IgD-negative memory B cell (primary cell): Measurements from ENCODE around the gene FAH. TPM values are rescaled to one million over a fixed set of nuclear protein-coding genes. Genes with fewer than 3 reads are reported as not detected.

Experiments used
- H3K27ac Mint-ChIP-seq, 3 donors: one replicate each; pipeline ENCODE4 v1.8.0; 2020 to 2022; ENCODE audit warnings: mild to moderate bottlenecking in 3 of 3, mixed read lengths in 3 of 3, moderate library complexity in 1 of 3
- H3K27me3 Mint-ChIP-seq: one replicate; pipeline ENCODE4 v1.8.0; 2021; ENCODE audit warnings: mixed read lengths
- H3K36me3 Mint-ChIP-seq: one replicate; pipeline ENCODE4 v1.8.0; 2020; ENCODE audit warnings: mild to moderate bottlenecking, mixed read lengths
- H3K4me1 Mint-ChIP-seq, 3 donors: one replicate each; pipeline ENCODE4 v1.8.0; 2020 to 2022; ENCODE audit warnings: mixed read lengths in 3 of 3, mild to moderate bottlenecking in 1 of 3
- H3K4me3 Mint-ChIP-seq, 4 donors: one replicate each; pipeline ENCODE4 v1.8.0; 2020 to 2022; ENCODE audit warnings: mild to moderate bottlenecking in 4 of 4, mixed read lengths in 4 of 4, moderate library complexity in 3 of 4
- H3K9me3 Mint-ChIP-seq, 3 donors: one replicate each; pipeline ENCODE4 v1.8.0; 2020 to 2021; ENCODE audit warnings: mixed read lengths in 3 of 3, mild to moderate bottlenecking in 1 of 3
- polyA plus RNA-seq: library from polyadenylated mRNA; unstranded; fragments of 300-500 nt; fragmentation: Illumina TruSeq; gene quantifications from one replicate; pipeline ENCODE4 v1.2.3, GENCODE V29; 2021

The FAH gene
- polyA plus RNA-seq, 1 donor from 2014 or later = 2.5 TPM

DNA sequence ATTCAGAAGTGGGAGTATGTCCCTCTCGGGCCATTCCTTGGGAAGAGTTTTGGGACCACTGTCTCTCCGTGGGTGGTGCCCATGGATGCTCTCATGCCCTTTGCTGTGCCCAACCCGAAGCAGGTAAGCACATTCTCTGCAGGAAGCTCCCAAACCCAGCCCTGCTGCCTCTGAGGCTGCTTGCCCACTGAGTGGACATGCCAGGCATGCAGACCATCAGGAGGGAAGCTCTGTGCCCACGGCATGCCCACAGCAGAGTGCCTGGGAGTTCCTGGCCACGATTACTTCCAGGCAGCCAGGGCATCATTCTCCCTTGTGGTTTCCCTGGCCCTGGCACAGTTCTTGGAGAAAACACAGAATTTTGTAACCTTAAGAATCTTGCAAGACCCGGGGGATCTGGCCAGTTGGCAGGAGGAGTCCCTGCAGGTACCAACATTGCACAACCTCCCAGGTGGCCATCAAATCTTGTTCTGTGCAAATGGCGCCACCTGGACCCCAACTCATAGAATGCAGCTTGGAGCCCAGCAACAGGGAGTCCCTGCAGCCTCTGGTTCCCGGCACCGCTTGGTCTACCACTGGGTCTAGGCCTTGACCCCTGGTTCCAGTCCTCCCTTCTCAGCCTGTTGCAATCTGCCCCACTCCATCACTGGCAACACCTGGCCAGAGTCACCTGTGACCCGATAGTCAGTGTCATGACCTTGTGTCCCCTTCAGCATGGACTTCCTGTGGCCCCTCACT lies 20.4 kb downstream of the FAH start:
- H3K4me3 Mint-ChIP-seq = no peak overlapping the region
- H3K9me3 Mint-ChIP-seq = no peaks in the 10 kb centered on the region
- H3K4me1 Mint-ChIP-seq = peaks cover 0 to 3% (median 0%) of the 10 kb centered on the region in 3 donors
- no peaks in the 10 kb centered on the region for H3K27me3 Mint-ChIP-seq
- H3K36me3 Mint-ChIP-seq = peaks cover 6% of the 10 kb centered on the region
- no peak overlapping the region for H3K27ac Mint-ChIP-seq

GRCh38 chr15:80174017-80174746 lies 21.4 kb downstream of the FAH start:
- Mint-ChIP-seq H3K27ac (no peak overlapping the region), H3K27me3 (no peaks in the 10 kb centered on the region), H3K36me3 (peaks cover 6% of the 10 kb centered on the region), H3K4me1 (peaks cover 0 to 3% (median 0%) of the 10 kb centered on the region in 3 donors), H3K9me3 (no peaks in the 10 kb centered on the region), H3K4me3 (no peak overlapping the region)

DNA sequence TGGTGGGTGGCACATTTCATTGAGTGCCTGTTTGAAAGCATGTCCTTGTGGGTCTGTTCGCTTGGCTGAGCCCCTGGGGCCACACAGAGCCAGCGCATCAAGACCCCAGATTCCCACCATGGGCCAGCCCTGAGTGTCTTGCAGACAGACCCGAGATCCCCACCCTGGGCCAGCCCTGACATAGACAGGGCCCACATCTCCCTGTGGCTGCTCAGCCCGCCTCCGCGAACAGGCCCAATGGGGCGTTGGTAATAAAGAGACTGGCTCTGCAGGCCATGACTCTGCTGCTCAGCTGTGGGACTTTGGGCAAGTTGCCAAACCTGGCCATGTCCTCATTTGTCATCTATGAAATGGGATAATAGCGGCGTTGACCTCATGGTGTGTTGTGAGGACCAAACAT lies 22.6 kb downstream of the FAH start:
- Mint-ChIP-seq H3K4me3 (no peak overlapping the region), H3K27ac (no peak overlapping the region), H3K27me3 (no peaks in the 10 kb centered on the region), H3K9me3 (no peaks in the 10 kb centered on the region), H3K36me3 (peaks cover 6% of the 10 kb centered on the region), H3K4me1 (peaks cover 0 to 3% (median 0%) of the 10 kb centered on the region in 3 donors)

- peaks cover 6% of the 10 kb centered on the region for H3K36me3 Mint-ChIP-seq
- H3K27me3 Mint-ChIP-seq = no peaks in the 10 kb centered on the region
- H3K4me1 Mint-ChIP-seq = peaks cover 0 to 3% (median 0%) of the 10 kb centered on the region in 3 donors
- H3K4me3 Mint-ChIP-seq = no peak overlapping the region
- no peaks in the 10 kb centered on the region for H3K9me3 Mint-ChIP-seq
- H3K27ac Mint-ChIP-seq = no peak overlapping the region
Observed at GRCh38 chr15:80176443-80176842, 23.6 kb downstream of the FAH start.

- Mint-ChIP-seq H3K9me3 (no peaks in the 10 kb centered on the region), H3K36me3 (peaks cover 6% of the 10 kb centered on the region), H3K27me3 (no peaks in the 10 kb centered on the region), H3K4me1 (peaks cover 0 to 3% (median 0%) of the 10 kb centered on the region in 3 donors), H3K4me3 (no peak overlapping the region), H3K27ac (no peak overlapping the region)
Observed at GRCh38 chr15:80177156-80177555, 24.4 kb downstream of the FAH start.

- peaks cover 6% of the 10 kb centered on the region for H3K36me3 Mint-ChIP-seq
- H3K27ac Mint-ChIP-seq = no peak overlapping the region
- H3K4me3 Mint-ChIP-seq = no peak overlapping the region
- H3K27me3 Mint-ChIP-seq = no peaks in the 10 kb centered on the region
- H3K9me3 Mint-ChIP-seq = no peaks in the 10 kb centered on the region
- H3K4me1 Mint-ChIP-seq = no peaks in the 10 kb centered on the region
Observed at GRCh38 chr15:80179025-80179759, 26.4 kb downstream of the FAH start.

DNA sequence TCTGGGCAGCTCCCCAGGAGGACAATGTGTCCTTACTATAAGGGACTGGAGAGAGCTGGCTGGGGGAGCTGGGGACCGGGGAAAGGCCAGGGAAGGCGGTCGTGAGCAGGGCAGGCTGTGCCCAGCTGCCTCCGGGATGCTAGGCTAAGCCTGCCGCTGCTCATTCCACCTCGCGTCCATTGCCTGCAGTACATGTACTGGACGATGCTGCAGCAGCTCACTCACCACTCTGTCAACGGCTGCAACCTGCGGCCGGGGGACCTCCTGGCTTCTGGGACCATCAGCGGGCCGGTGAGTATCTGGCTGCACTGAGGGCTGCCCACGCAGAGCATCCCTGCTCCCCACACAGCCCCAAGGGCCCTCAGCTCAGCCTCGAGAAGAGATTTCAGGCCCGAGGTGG lies 27.1 kb downstream of the FAH start:
- H3K36me3 Mint-ChIP-seq = peaks cover 6% of the 10 kb centered on the region
- no peak overlapping the region for H3K4me3 Mint-ChIP-seq
- H3K27ac Mint-ChIP-seq = no peak overlapping the region
- no peaks in the 10 kb centered on the region for H3K4me1 Mint-ChIP-seq
- no peaks in the 10 kb centered on the region for H3K9me3 Mint-ChIP-seq
- no peaks in the 10 kb centered on the region for H3K27me3 Mint-ChIP-seq

- Mint-ChIP-seq H3K9me3 (peaks cover 0 to 3% (median 0%) of the 10 kb centered on the region in 3 donors), H3K27ac (no peak overlapping the region), H3K4me1 (no peaks in the 10 kb centered on the region), H3K36me3 (peaks cover 9% of the 10 kb centered on the region), H3K4me3 (no peak overlapping the region), H3K27me3 (no peaks in the 10 kb centered on the region)
Observed at GRCh38 chr15:80180468-80180867, 27.7 kb downstream of the FAH start.

GRCh38 chr15:80180986-80181385 lies 28.2 kb downstream of the FAH start:
- H3K4me1 Mint-ChIP-seq = no peaks in the 10 kb centered on the region
- H3K27me3 Mint-ChIP-seq = no peaks in the 10 kb centered on the region
- H3K9me3 Mint-ChIP-seq = peaks cover 0 to 3% (median 0%) of the 10 kb centered on the region in 3 donors
- peaks cover 8% of the 10 kb centered on the region for H3K36me3 Mint-ChIP-seq
- no peak overlapping the region for H3K4me3 Mint-ChIP-seq
- no peak overlapping the region for H3K27ac Mint-ChIP-seq

- Mint-ChIP-seq H3K4me1 (no peaks in the 10 kb centered on the region), H3K27me3 (no peaks in the 10 kb centered on the region), H3K4me3 (no peak overlapping the region), H3K9me3 (peaks cover 0 to 3% (median 0%) of the 10 kb centered on the region in 3 donors), H3K27ac (no peak overlapping the region), H3K36me3 (peaks cover 12% of the 10 kb centered on the region)
Observed at GRCh38 chr15:80182611-80183261, 29.9 kb downstream of the FAH start.

- Mint-ChIP-seq H3K9me3 (peaks cover 0 to 3% (median 0%) of the 10 kb centered on the region in 3 donors), H3K4me3 (no peak overlapping the region), H3K4me1 (no peaks in the 10 kb centered on the region), H3K27me3 (no peaks in the 10 kb centered on the region), H3K36me3 (peaks cover 10% of the 10 kb centered on the region), H3K27ac (no peak overlapping the region)
Observed at GRCh38 chr15:80183306-80183705, 30.5 kb downstream of the FAH start.

DNA sequence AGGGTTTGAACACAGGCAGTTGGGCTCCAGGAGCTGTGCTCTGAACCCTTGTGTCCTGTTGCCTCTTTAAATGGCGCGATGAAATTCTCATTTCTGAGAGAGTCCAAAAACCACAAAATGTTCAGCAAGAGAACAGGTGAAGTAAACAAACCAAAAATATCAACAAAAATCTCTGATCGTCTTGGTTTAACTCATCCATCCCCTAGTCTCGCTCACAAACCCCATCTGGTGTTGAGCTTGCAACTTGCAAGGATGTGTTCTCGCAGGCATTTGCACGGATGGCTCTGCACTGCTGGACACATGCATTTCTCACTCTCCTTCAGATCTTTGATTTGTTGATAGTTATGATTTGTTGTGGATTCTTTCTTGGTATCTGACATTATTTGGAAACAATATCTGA lies 31.1 kb downstream of the FAH start:
- no peaks in the 10 kb centered on the region for H3K4me1 Mint-ChIP-seq
- no peaks in the 10 kb centered on the region for H3K27me3 Mint-ChIP-seq
- H3K4me3 Mint-ChIP-seq = no peak overlapping the region
- peaks cover 0 to 3% (median 0%) of the 10 kb centered on the region in 3 donors for H3K9me3 Mint-ChIP-seq
- H3K27ac Mint-ChIP-seq = no peak overlapping the region
- H3K36me3 Mint-ChIP-seq = peaks cover 10% of the 10 kb centered on the region

DNA sequence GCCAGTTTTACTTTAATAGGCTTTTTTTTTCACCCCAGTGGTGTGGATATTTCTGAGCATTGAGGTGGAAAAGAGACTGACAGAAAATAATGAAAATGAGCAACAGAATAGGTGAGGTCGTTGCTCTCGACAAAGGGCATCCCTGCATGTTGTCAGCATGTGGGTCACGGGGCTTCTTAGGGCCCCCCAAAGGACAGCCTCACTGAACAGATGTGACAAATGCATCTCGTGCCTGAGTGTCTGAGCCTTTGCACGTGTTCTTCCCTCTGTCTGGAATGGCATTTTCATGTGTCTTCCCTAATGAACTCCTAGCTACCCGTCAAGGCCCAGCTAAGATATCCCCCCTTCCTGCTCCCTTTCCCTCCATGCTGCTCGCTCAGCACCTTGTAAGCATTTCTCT lies 31.8 kb downstream of the FAH start:
- no peaks in the 10 kb centered on the region for H3K4me1 Mint-ChIP-seq
- peaks cover 10% of the 10 kb centered on the region for H3K36me3 Mint-ChIP-seq
- no peaks in the 10 kb centered on the region for H3K27me3 Mint-ChIP-seq
- H3K27ac Mint-ChIP-seq = no peak overlapping the region
- H3K4me3 Mint-ChIP-seq = no peak overlapping the region
- H3K9me3 Mint-ChIP-seq = peaks cover 0 to 3% (median 0%) of the 10 kb centered on the region in 3 donors

DNA sequence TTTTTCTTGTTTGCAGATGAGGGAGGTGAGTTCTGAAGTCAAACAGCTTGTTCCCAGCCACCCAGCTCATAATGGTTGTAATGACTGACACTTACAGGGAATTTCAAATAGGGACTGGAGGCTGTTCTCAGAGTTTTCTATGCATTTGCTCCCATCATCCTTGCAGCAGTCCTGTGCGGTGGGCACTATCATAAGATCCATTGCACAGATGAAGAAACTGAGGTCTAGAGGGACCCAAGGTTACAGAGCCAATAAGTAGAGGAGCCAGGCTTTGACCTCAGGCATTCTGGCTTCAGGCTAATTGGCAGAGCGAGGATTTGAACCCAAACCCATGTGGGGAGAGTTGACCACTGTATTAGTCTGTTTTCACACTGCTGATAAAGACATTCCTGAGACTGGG lies 32.4 kb downstream of the FAH start:
- Mint-ChIP-seq H3K27ac (no peak overlapping the region), H3K9me3 (peaks cover 0 to 3% (median 0%) of the 10 kb centered on the region in 3 donors), H3K4me3 (no peak overlapping the region), H3K4me1 (no peaks in the 10 kb centered on the region), H3K27me3 (no peaks in the 10 kb centered on the region), H3K36me3 (peaks cover 10% of the 10 kb centered on the region)

GRCh38 chr15:80186066-80186465 lies 33.3 kb downstream of the FAH start:
- no peaks in the 10 kb centered on the region for H3K4me1 Mint-ChIP-seq
- no peak overlapping the region for H3K27ac Mint-ChIP-seq
- no peaks in the 10 kb centered on the region for H3K27me3 Mint-ChIP-seq
- peaks cover 10% of the 10 kb centered on the region for H3K36me3 Mint-ChIP-seq
- peaks cover 0 to 3% (median 0%) of the 10 kb centered on the region in 3 donors for H3K9me3 Mint-ChIP-seq
- no peak overlapping the region for H3K4me3 Mint-ChIP-seq
